H1 (cell line): Measurements from ENCODE around the gene DDB1. TPM values are rescaled to one million over a fixed set of nuclear protein-coding genes. Genes with fewer than 3 reads are reported as not detected.

Source experiments
- BCL11A ChIP-seq, 2 experiments: IDR thresholded peaks; one replicate each; pipeline ENCODE4 v1.6.1; 2011; ENCODE audit warnings: low read depth in 2 of 2, low read length in 2 of 2, mild to moderate bottlenecking in 2 of 2
- EZH2 ChIP-seq: fragments of 200-600 bp; sonication (generic); IDR thresholded peaks from 2 replicates; pipeline ENCODE4 v1.7.1; 2012; ENCODE audit warnings: low read depth, mild to moderate bottlenecking, moderate library complexity, low read length, inconsistent platforms; ENCODE audit not compliant: severe bottlenecking
- HDAC2 ChIP-seq, 2 experiments: fragments of 300-600 bp in 1 of 2; sonication (generic) in 1 of 2; IDR thresholded peaks; 2 replicates each; pipeline ENCODE4 v1.6.1; 2011 to 2012; ENCODE audit warnings: low read depth in 2 of 2, low read length in 2 of 2, mild to moderate bottlenecking in 2 of 2, moderate library complexity in 2 of 2, borderline replicate concordance in 1 of 2, inconsistent platforms in 1 of 2
- KDM1A ChIP-seq: fragments of 200-600, 300-600 bp; sonication (generic); IDR thresholded peaks from 2 replicates; pipeline ENCODE4 v1.7.1; 2016; ENCODE audit warnings: mild to moderate bottlenecking, low read length, borderline replicate concordance
- NANOG ChIP-seq: IDR thresholded peaks from 2 replicates; pipeline ENCODE4 v1.6.1; 2011; ENCODE audit warnings: low read length, low read depth, mild to moderate bottlenecking, inconsistent platforms; ENCODE audit not compliant: insufficient read depth, poor library complexity, severe bottlenecking
- SAP30 ChIP-seq: fragments of 300-600 bp; sonication (generic); IDR thresholded peaks from 2 replicates; pipeline ENCODE4 v1.7.1; 2012; ENCODE audit warnings: low read length, moderate library complexity, mild to moderate bottlenecking, inconsistent platforms; ENCODE audit not compliant: insufficient read depth, insufficient replicate concordance
- SIX5 ChIP-seq: IDR thresholded peaks from 2 replicates; pipeline ENCODE4 v1.6.1; 2011; ENCODE audit warnings: mild to moderate bottlenecking, low read depth, low read length
- polyA plus RNA-seq, 7 experiments: library from polyadenylated mRNA; depleted of rRNA in 3 of 7; stranded (reverse) in 5 of 7; unstranded in 2 of 7; fragments of >200 nt in 5 of 7; fragments of 200-250 nt in 2 of 7; gene quantifications; 1 replicate in 5 of 7; 2 replicates in 1 of 7; 4 replicates in 1 of 7; pipeline versions ENCODE4 v1.2.1 to v1.2.3, GENCODE V29; 2011 to 2013; ENCODE audit warnings: missing spikeins in 2 of 7, mixed read lengths in 2 of 7
- total RNA-seq: library from RNA; stranded (reverse); fragmentation: NEBNext Ultra II Directional; extraction: Animal tissue kit (Norgen Biotek cat#: 25700); gene quantifications from 2 replicates; pipeline ENCODE4 v1.2.1, GENCODE V29; 2021
- TF ChIP-seq, protein P1 (sequence below): fragments of 300-600 bp; sonication (generic); IDR thresholded peaks from 2 replicates; pipeline ENCODE4 v1.7.1; 2012; ENCODE audit warnings: low read length, moderate library complexity, mild to moderate bottlenecking, inconsistent platforms; ENCODE audit not compliant: insufficient replicate concordance
- TF ChIP-seq, protein P2 (sequence below): IDR thresholded peaks from 2 replicates; pipeline ENCODE4 v1.6.1; 2011; ENCODE audit warnings: low read depth, mild to moderate bottlenecking, low read length; ENCODE audit not compliant: insufficient read depth

Gene DDB1
- total and polyA plus RNA-seq, 2 of the 8 experiments (the other 6 are each of a cell fraction or from before 2014, with no cell fraction given), result 275 to 306 TPM

DNA sequence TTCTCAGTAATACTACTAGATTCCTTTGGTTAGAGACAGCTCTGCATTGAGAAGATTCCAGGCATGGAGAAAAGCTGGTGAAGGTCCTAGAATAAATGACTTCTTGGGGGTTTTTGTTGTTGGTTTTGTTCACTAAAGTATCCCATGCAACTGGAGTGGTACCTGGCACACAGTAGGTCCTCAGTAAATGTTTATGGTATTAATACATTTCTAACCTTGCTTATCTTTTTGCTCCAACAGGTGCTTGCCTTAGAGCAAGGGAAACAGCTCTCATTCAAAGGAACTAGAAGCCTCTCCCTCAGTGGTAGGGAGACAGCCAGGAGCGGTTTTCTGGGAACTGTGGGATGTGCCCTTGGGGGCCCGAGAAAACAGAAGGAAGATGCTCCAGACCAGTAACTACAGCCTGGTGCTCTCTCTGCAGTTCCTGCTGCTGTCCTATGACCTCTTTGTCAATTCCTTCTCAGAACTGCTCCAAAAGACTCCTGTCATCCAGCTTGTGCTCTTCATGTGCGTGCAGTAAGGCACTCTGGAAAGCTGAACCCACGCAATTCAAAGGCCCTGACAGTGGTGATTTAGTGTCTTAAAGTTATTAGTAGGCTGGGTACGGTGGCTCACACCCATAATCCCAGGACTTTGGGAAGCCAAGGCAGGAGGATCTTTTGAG lies 31.2 kb upstream of the DDB1 start (continued):
- TF ChIP-seq, protein P1, sequence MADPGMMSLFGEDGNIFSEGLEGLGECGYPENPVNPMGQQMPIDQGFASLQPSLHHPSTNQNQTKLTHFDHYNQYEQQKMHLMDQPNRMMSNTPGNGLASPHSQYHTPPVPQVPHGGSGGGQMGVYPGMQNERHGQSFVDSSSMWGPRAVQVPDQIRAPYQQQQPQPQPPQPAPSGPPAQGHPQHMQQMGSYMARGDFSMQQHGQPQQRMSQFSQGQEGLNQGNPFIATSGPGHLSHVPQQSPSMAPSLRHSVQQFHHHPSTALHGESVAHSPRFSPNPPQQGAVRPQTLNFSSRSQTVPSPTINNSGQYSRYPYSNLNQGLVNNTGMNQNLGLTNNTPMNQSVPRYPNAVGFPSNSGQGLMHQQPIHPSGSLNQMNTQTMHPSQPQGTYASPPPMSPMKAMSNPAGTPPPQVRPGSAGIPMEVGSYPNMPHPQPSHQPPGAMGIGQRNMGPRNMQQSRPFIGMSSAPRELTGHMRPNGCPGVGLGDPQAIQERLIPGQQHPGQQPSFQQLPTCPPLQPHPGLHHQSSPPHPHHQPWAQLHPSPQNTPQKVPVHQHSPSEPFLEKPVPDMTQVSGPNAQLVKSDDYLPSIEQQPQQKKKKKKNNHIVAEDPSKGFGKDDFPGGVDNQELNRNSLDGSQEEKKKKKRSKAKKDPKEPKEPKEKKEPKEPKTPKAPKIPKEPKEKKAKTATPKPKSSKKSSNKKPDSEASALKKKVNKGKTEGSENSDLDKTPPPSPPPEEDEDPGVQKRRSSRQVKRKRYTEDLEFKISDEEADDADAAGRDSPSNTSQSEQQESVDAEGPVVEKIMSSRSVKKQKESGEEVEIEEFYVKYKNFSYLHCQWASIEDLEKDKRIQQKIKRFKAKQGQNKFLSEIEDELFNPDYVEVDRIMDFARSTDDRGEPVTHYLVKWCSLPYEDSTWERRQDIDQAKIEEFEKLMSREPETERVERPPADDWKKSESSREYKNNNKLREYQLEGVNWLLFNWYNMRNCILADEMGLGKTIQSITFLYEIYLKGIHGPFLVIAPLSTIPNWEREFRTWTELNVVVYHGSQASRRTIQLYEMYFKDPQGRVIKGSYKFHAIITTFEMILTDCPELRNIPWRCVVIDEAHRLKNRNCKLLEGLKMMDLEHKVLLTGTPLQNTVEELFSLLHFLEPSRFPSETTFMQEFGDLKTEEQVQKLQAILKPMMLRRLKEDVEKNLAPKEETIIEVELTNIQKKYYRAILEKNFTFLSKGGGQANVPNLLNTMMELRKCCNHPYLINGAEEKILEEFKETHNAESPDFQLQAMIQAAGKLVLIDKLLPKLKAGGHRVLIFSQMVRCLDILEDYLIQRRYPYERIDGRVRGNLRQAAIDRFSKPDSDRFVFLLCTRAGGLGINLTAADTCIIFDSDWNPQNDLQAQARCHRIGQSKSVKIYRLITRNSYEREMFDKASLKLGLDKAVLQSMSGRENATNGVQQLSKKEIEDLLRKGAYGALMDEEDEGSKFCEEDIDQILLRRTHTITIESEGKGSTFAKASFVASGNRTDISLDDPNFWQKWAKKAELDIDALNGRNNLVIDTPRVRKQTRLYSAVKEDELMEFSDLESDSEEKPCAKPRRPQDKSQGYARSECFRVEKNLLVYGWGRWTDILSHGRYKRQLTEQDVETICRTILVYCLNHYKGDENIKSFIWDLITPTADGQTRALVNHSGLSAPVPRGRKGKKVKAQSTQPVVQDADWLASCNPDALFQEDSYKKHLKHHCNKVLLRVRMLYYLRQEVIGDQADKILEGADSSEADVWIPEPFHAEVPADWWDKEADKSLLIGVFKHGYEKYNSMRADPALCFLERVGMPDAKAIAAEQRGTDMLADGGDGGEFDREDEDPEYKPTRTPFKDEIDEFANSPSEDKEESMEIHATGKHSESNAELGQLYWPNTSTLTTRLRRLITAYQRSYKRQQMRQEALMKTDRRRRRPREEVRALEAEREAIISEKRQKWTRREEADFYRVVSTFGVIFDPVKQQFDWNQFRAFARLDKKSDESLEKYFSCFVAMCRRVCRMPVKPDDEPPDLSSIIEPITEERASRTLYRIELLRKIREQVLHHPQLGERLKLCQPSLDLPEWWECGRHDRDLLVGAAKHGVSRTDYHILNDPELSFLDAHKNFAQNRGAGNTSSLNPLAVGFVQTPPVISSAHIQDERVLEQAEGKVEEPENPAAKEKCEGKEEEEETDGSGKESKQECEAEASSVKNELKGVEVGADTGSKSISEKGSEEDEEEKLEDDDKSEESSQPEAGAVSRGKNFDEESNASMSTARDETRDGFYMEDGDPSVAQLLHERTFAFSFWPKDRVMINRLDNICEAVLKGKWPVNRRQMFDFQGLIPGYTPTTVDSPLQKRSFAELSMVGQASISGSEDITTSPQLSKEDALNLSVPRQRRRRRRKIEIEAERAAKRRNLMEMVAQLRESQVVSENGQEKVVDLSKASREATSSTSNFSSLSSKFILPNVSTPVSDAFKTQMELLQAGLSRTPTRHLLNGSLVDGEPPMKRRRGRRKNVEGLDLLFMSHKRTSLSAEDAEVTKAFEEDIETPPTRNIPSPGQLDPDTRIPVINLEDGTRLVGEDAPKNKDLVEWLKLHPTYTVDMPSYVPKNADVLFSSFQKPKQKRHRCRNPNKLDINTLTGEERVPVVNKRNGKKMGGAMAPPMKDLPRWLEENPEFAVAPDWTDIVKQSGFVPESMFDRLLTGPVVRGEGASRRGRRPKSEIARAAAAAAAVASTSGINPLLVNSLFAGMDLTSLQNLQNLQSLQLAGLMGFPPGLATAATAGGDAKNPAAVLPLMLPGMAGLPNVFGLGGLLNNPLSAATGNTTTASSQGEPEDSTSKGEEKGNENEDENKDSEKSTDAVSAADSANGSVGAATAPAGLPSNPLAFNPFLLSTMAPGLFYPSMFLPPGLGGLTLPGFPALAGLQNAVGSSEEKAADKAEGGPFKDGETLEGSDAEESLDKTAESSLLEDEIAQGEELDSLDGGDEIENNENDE, result no peak
- TF ChIP-seq HDAC2 (IDR thresholded peaks at IDR 0.05; ENCODE audit: borderline replicate concordance in 1 of 2, low read depth in 2 of 2, low read length in 2 of 2), result no peak
- no peak for TF ChIP-seq BCL11A (IDR thresholded peaks at IDR 0.05; ENCODE audit: low read depth in 2 of 2, low read length in 2 of 2)
- no peak for TF ChIP-seq SIX5
- TF ChIP-seq NANOG, result no peak
- TF ChIP-seq, protein P2, sequence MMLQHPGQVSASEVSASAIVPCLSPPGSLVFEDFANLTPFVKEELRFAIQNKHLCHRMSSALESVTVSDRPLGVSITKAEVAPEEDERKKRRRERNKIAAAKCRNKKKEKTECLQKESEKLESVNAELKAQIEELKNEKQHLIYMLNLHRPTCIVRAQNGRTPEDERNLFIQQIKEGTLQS, result no peak
- TF ChIP-seq KDM1A, result no peak
- TF ChIP-seq EZH2, result no peak
- TF ChIP-seq SAP30, result no peak
